RCC 7860 (cell line): ENCODE data around the gene FAM174C.
A peak's percentile ranks its signal among the peaks of the same experiment; 100 is the strongest.
"Not testable (repeated sequence)": the region's sequence is repeated elsewhere in the genome, so short reads cannot be mapped to it uniquely, and the experiment has no call there.

Source experiments
- DNase-seq: peaks from one replicate; pipeline ENCODE4 v3.0.0-alpha.2; 2015; ENCODE audit warnings: low spot score
- FAIRE-seq: peaks from 2 replicates; lab custom pipeline; 2012; peaks lifted over from hg19 to GRCh38; lab: Jason Lieb, UNC

FAM174C gene

DNA sequence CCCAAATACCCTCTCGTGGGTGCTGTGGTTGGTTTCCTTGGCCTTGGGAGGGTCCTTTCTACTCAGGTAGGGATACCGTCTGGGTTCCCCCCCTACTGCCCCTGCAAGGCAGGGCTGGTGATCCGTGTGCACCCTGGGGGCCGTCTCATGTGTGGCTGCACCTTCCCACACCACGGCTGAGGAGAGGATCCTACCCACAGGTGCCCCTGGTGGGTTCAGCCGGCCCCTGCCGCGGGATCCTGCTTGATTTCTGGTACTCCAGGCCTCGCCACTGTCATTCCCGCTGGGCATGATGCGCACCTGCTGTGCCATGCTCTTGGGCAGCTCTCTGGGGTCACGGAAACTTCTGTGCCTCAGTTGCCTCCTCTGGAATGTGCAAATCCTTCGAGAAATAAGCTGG, 41.1 kb downstream of the FAM174C start:
- DNase-seq (no peak), FAIRE-seq (no peak)

DNA sequence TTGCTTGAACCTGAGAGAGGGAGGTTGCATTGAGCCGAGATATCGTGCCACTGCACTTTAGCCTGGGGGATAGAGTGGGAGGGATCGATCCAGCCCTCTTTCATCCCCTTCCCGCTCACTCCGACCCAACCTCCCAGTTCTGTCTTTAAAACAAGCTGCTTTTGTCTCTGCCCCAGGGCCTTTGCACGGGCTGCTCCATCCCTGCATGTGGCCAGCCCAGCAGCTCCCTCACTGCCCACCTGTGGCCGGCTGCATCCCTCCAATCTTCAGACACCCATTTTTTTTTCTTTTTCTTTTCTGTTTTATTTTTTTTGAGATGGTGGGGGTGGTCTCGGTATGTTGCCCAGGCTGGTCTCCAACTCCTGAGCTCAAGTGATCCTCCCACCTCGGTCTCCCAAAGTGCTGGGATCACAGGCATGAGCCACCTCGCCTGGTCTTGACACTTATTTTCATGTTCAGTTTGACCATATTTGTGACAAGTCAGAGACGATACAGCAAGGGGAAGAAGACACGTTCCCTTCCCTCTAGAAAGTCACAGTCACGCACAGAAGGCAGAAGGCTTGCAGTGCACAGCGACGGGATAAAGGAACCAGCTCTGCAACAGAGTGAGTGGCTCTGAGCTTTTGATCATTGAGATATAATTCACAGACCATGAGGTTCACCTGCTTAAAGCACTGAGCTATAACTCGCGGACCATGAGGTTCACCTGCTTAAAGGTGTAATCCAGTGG, 42.1 kb downstream of the FAM174C start:
- no peak for DNase-seq
- FAIRE-seq, result no peak

DNA sequence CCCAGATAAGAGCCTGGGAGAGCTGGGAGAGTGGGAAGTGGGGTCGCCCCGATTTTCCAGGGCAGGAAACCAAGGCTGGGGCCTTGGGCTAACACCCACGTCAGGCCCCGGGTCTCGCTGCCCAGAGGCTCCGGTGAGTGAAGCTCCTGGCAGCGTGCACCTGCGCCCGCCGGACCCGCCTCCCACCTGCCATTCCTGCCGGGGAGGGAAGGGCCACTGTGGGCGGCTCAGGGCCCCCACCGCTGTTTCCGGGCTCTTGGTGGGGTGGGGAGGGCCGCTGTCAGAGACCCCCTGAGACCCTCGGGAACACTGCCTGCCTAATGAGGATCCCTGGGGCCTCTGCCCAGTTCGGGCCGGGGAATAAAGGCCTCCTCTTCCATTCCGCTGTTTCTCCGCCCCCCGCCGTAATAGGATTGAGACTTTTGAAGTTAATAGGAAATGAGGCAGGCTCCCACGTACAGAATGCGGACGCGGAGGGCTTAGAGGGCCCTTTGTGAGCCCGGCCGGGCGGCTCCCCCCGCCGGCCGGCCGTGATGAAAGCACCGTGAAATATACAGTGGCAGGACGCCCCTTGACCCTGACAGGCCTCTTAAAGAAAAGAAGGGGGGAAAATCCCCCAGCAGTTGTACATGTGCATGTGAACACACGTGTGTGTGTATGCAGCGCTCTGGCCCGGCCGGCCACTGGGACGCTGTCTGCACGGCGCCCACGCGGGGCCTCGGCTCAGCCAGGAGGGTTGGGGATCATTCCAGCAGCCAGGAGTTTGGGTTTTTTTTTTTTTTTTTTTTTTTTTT, 43.5 kb downstream of the FAM174C start:
- DNase-seq, result no peak
- FAIRE-seq, result no peak

GRCh38 chr19:1320282-1320650, 44.9 kb downstream of the FAM174C start:
- not testable (repeated sequence) for FAIRE-seq, DNase-seq

GRCh38 chr19:1321539-1321938, 46.2 kb downstream of the FAM174C start:
- FAIRE-seq, result no peak
- DNase-seq, result no peak

- FAIRE-seq (no peak), DNase-seq (no peak)
These were observed 47.1 kb downstream of the FAM174C start for GRCh38 chr19:1322198-1322981.

- FAIRE-seq (no peak), DNase-seq (no peak)
These were observed 49.0 kb downstream of the FAM174C start for GRCh38 chr19:1324249-1324805.

DNA sequence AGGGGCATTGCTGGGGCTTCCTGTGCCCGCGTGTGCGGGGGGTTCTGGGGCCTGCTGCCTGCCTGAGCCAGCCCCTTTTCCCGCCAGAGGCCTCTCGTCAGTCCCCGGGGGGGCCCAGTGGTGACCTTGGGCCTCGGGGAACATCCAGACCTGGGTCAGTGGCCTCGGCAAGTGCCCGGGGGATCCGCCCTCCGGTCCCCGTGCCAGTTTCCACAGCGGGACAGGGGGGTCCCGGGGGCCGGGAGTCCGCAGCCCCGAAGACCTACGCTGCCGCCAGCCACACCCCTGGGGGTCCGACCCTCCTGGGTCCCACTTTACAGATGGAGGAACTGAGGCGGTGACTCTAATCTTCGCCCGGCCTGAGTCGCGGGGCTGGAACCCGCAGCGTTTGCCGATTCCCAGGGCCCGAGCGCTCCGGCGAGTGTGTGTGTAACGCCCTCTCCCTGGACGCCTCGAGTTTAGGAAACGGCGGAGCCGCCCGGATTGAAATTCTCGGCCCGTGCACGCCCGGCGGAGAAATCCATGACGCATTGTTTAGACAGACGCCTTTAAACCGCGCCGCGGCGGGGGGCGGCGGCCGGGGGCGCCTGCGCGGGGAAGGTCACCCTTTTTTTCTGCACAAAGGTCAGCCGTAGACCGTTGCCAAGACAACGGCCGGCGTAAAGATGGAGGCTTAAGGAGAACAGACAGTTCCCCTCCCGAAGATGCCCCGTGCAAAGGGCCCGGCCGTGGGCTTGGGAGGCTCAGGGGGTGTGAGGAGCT, 49.7 kb downstream of the FAM174C start:
- peak; percentile 48 for DNase-seq

DNA sequence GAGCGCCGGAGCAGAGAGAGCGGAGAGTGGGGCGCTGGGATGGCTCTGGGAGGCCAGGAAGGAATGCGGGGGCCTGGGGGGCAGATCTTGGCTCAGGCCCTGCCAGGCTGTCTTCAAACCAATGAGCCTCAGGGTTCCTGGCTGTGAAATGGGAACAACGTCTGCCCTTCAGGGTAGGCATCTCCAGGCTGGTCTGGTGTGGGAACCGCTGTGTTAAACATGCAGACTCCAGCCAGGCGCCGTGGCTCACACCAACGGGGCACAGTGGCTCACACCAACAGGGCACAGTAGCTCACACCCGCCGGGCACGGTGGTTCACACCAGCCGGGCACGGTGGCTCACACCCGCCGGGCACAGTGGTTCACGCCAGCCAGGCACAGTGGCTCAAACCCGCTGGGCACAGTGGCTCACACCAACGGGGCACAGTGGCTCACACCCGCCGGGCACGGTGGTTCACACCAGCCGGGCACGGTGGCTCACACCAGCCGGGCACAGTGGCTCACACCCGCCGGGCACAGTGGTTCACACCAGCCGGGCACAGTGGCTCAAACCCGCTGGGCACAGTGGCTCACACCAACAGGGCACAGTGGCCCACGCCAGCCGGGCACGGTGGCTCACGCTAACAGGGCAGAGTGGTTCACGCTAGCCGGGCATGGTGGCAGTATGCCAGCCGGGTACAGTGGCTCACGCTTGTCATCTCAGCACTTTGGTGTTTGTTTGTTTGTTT, 50.4 kb downstream of the FAM174C start:
- DNase-seq (no peak), FAIRE-seq (no peak)

More for the DNA sequence above, 49.7 kb downstream of the FAM174C start:
- no peak for FAIRE-seq

GRCh38 chr19:1327125-1327524, 51.8 kb downstream of the FAM174C start:
- FAIRE-seq (no peak), DNase-seq (no peak)
